BE2C (cell line): ENCODE results near the gene PTPRE.

Experiments used
- DNase-seq: peaks from one replicate; pipeline ENCODE4 v3.0.0-alpha.2; 2020
- H3K27me3 ChIP-seq: fragments of 250-450 bp; sonication (Bioruptor Pico); 2 replicates; pipeline ENCODE4 v1.5.1; 2020; ENCODE audit warnings: mild to moderate bottlenecking
- H3K36me3 ChIP-seq: fragments of 250-450 bp; sonication (Bioruptor Pico); 2 replicates; pipeline ENCODE4 v1.5.1; 2020; ENCODE audit warnings: mild to moderate bottlenecking
- H3K4me1 ChIP-seq: fragments of 250-450 bp; sonication (Bioruptor Pico); 2 replicates; pipeline ENCODE4 v1.5.1; 2020
- H3K4me3 ChIP-seq: 2 replicates; pipeline ENCODE4 v1.5.1; 2011; ENCODE audit warnings: low read depth, low read length
- H3K9me3 ChIP-seq: fragments of 250-450 bp; sonication (Bioruptor Pico); 2 replicates; pipeline ENCODE4 v1.5.1; 2020
- CTCF ChIP-seq: IDR thresholded peaks from 2 replicates; pipeline ENCODE4 v1.5.1; 2012; ENCODE audit warnings: mild to moderate bottlenecking, low read depth, low read length

Gene PTPRE

GRCh38 chr10:127871631-127872010, 35.3 kb upstream of the PTPRE start:
- Histone ChIP-seq H3K4me3 (no peak overlapping the region), H3K36me3 (no peaks in the 10 kb centered on the region), H3K4me1 (no peaks in the 10 kb centered on the region), H3K27me3 (no peaks in the 10 kb centered on the region), H3K9me3 (no peaks in the 10 kb centered on the region)
- DNase-seq, result no peak
- no peak for TF ChIP-seq CTCF

GRCh38 chr10:127872011-127872761, 34.7 kb upstream of the PTPRE start:
- Histone ChIP-seq H3K4me1 (no peaks in the 10 kb centered on the region), H3K27me3 (no peaks in the 10 kb centered on the region), H3K9me3 (no peaks in the 10 kb centered on the region), H3K36me3 (no peaks in the 10 kb centered on the region), H3K4me3 (no peak overlapping the region)
- TF ChIP-seq CTCF, result no peak
- no peak for DNase-seq

GRCh38 chr10:127872871-127873600, 33.9 kb upstream of the PTPRE start:
- Histone ChIP-seq H3K4me3 (no peak overlapping the region), H3K36me3 (no peaks in the 10 kb centered on the region), H3K4me1 (no peaks in the 10 kb centered on the region), H3K9me3 (no peaks in the 10 kb centered on the region), H3K27me3 (no peaks in the 10 kb centered on the region)
- no peak for DNase-seq
- TF ChIP-seq CTCF, result no peak

GRCh38 chr10:127873901-127874470, 32.9 kb upstream of the PTPRE start:
- H3K4me3 ChIP-seq, result no peak overlapping the region
- no peak for TF ChIP-seq CTCF
- no peak for DNase-seq

GRCh38 chr10:127874671-127875448, 32.0 kb upstream of the PTPRE start:
- H3K36me3 ChIP-seq, result no peaks in the 10 kb centered on the region
- H3K4me1 ChIP-seq, result no peaks in the 10 kb centered on the region
- H3K9me3 ChIP-seq, result no peaks in the 10 kb centered on the region
- DNase-seq, result no peak
- H3K27me3 ChIP-seq, result no peaks in the 10 kb centered on the region
- no peak overlapping the region for H3K4me3 ChIP-seq
- TF ChIP-seq CTCF, result no peak

More at GRCh38 chr10:127873901-127874470, 32.9 kb upstream of the PTPRE start:
- H3K27me3 ChIP-seq, result no peaks in the 10 kb centered on the region
- H3K9me3 ChIP-seq, result no peaks in the 10 kb centered on the region
- H3K36me3 ChIP-seq, result no peaks in the 10 kb centered on the region
- H3K4me1 ChIP-seq, result no peaks in the 10 kb centered on the region
